A673 (cell line): ENCODE results near the gene RASSF10. TPM values are rescaled to one million over a fixed set of nuclear protein-coding genes. Genes with fewer than 3 reads are reported as not detected.

Experiments used
- BruUV-seq: library from RNA; stranded (reverse); fragments of 400-500 nt; replicated peaks from 2 replicates; lab custom pipeline; 2021; lab: Mats Ljungman, UMichigan
- CTCF ChIA-PET: fragments of 300-600 bp; sonication (Branson Sonifier 250); formaldehyde crosslinking; loops from one replicate; lab custom pipeline; 2022; ENCODE audit warnings: antibody characterized with exemption; lab: Charles Lee
- POLR2A ChIA-PET: fragments of 300-600 bp; sonication (Branson Sonifier 250); formaldehyde crosslinking; loops from one replicate; lab custom pipeline; 2022; ENCODE audit warnings: antibody characterized with exemption; ENCODE audit not compliant: low non-redundant PET; lab: Charles Lee
- DNase-seq: peaks from one replicate; pipeline ENCODE4 v3.0.0-alpha.2; 2015; ENCODE audit warnings: low spot score
- H3K27ac ChIP-seq: fragments of 200-600 bp; sonication (generic); 2 replicates; pipeline ENCODE4 v1.5.1; 2016; ENCODE audit warnings: mixed run types, low read depth, mild to moderate bottlenecking, mixed read lengths, antibody characterized with exemption, low read length; ENCODE audit not compliant: poor library complexity, severe bottlenecking
- H3K27me3 ChIP-seq: fragments of 200-600 bp; sonication (generic); replicated peaks from 2 replicates; pipeline ENCODE4 v1.6.1; 2017; ENCODE audit warnings: mixed run types, low read depth, mild to moderate bottlenecking, mixed read lengths, antibody characterized with exemption, low read length; ENCODE audit not compliant: insufficient read depth, poor library complexity
- H3K36me3 ChIP-seq: fragments of 200-600 bp; sonication (generic); 2 replicates; pipeline ENCODE4 v1.6.1; 2016; ENCODE audit warnings: mixed run types, mild to moderate bottlenecking, mixed read lengths, antibody characterized with exemption, low read length; ENCODE audit not compliant: insufficient read depth, poor library complexity, severe bottlenecking
- H3K4me1 ChIP-seq: fragments of 200-600 bp; sonication (generic); 2 replicates; pipeline ENCODE4 v1.6.1; 2017; ENCODE audit warnings: mixed run types, mild to moderate bottlenecking, mixed read lengths, antibody characterized with exemption, low read length; ENCODE audit not compliant: insufficient read depth, poor library complexity, severe bottlenecking
- H3K4me3 ChIP-seq: fragments of 200-600 bp; sonication (generic); 2 replicates; pipeline ENCODE4 v1.5.1; 2016; ENCODE audit warnings: low read depth, mixed run types, mild to moderate bottlenecking, mixed read lengths, low read length; ENCODE audit not compliant: poor library complexity, severe bottlenecking
- H3K9me3 ChIP-seq: fragments of 200-600 bp; sonication (generic); 2 replicates; pipeline ENCODE4 v1.6.1; 2016; ENCODE audit warnings: mixed run types, low read depth, mild to moderate bottlenecking, mixed read lengths, antibody characterized with exemption, low read length; ENCODE audit not compliant: poor library complexity, severe bottlenecking
- EZH2 ChIP-seq: fragments of 200-600 bp; sonication (generic); IDR thresholded peaks from 2 replicates; pipeline ENCODE4 v1.6.1; 2017; ENCODE audit warnings: borderline replicate concordance, low read depth, mild to moderate bottlenecking, mixed read lengths, antibody characterized with exemption, low read length; ENCODE audit not compliant: poor library complexity, severe bottlenecking
- intact Hi-C: fragments of 100-400 bp; cut with micrococcal nuclease; formaldehyde crosslinking; loops from one replicate; pipeline ENCODE4 v1.10.0; 2022; ENCODE audit not compliant: unreplicated experiment
- total RNA-seq: library from RNA; stranded (reverse); gene quantifications from 2 replicates; pipeline ENCODE4 v1.2.3, GENCODE V29; 2021
- TF ChIP-seq, protein P1 (sequence below): fragments of 300-800, 200-600 bp; sonication (generic); conservative IDR thresholded peaks from 2 replicates; pipeline ENCODE4 v1.5.1; 2017; ENCODE audit warnings: low read depth, mild to moderate bottlenecking, antibody characterized with exemption, low read length, moderate library complexity, mixed read lengths

RASSF10 gene
- total RNA-seq, 1 experiment from 2014 or later = 0.15 TPM

DNA sequence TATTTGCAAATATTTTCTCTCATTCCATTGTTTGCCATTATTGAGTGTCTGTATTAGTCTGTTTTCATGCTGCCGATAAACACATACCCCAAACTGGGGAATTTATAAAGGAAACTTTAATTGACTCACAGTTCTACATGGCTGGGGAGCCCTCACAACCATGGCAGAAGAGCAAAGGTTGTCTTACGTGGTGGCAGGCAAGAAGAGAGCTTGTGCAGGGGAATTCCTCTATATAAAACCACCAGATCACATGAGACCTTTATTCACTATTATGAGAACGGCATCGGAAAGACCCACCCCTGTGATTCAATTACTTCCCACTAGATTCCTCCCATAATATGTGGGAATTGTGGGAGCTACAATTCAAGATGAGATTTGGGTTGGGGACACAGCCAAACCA is 10.2 kb downstream of the RASSF10 start:
- no peak for DNase-seq
- Histone ChIP-seq H3K27ac (no peak overlapping the region), H3K4me1 (no peaks in the 10 kb centered on the region), H3K36me3 (no peaks in the 10 kb centered on the region), H3K27me3 (peaks cover 81% of the 10 kb centered on the region), H3K4me3 (no peak overlapping the region), H3K9me3 (no peaks in the 10 kb centered on the region)
- ChIA-PET POLR2A (no interaction called here), CTCF (no interaction called here)
- TF ChIP-seq, protein P1, sequence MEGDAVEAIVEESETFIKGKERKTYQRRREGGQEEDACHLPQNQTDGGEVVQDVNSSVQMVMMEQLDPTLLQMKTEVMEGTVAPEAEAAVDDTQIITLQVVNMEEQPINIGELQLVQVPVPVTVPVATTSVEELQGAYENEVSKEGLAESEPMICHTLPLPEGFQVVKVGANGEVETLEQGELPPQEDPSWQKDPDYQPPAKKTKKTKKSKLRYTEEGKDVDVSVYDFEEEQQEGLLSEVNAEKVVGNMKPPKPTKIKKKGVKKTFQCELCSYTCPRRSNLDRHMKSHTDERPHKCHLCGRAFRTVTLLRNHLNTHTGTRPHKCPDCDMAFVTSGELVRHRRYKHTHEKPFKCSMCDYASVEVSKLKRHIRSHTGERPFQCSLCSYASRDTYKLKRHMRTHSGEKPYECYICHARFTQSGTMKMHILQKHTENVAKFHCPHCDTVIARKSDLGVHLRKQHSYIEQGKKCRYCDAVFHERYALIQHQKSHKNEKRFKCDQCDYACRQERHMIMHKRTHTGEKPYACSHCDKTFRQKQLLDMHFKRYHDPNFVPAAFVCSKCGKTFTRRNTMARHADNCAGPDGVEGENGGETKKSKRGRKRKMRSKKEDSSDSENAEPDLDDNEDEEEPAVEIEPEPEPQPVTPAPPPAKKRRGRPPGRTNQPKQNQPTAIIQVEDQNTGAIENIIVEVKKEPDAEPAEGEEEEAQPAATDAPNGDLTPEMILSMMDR = no peak
- TF ChIP-seq EZH2 = no peak
- no TSS peak for BruUV-seq
- intact Hi-C loops = no loop called here

DNA sequence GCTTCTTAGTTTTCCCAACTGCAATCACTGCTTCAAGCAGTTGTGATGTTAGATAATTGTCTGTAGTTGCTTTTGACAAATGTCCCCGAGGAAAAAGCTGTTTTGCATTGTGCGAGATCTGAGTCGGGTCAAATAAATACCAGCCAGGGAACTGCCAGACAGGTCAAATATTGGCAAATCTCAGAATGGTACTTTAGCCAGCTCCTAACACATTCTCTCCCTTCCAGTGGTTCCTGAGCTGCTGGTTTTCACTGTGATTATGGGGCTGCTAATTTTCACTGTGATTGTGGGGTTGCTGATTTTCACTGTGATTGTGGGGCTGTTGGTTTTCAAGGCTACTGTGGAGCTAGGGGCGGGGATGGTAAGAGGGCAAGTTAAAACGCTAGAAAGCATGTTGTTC is 14.3 kb downstream of the RASSF10 start:
- no TSS peak for BruUV-seq
- no peaks in the 10 kb centered on the region for H3K4me1 ChIP-seq
- CTCF ChIA-PET = no interaction called here
- no peaks in the 10 kb centered on the region for H3K9me3 ChIP-seq
- no peaks in the 10 kb centered on the region for H3K36me3 ChIP-seq
- intact Hi-C loops = no loop called here
- POLR2A ChIA-PET = no interaction called here
- DNase-seq = no peak
- H3K27ac ChIP-seq = no peak overlapping the region
- no peak for TF ChIP-seq EZH2
- TF ChIP-seq, protein P1 = no peak
- peaks cover 77% of the 10 kb centered on the region for H3K27me3 ChIP-seq
- H3K4me3 ChIP-seq = no peak overlapping the region

DNA sequence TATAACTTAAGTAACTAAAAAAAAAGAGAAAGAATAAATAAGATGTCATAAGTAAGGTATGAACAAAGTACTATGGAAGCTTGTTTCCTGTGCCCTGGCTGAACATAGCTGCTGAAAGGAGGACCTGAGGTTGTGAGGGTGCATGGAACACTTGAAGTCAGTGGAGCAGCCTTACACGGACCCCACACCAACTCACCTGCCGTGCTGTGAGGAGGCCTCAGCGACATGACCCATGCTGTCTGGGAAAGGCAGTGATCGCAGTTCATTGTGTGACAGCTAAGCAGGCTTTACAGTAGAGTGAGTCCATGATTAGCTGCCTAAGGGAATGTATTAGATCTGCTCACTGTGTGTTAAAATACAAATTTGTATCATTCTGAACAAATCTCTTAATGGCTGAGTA is 17.6 kb downstream of the RASSF10 start:
- Histone ChIP-seq H3K27me3 (peaks cover 50% of the 10 kb centered on the region), H3K9me3 (no peaks in the 10 kb centered on the region), H3K4me1 (no peaks in the 10 kb centered on the region), H3K27ac (no peak overlapping the region), H3K36me3 (no peaks in the 10 kb centered on the region), H3K4me3 (no peak overlapping the region)
- intact Hi-C loops = no loop called here
- DNase-seq = no peak
- ChIA-PET POLR2A (no interaction called here), CTCF (no interaction called here)
- TF ChIP-seq EZH2 = no peak
- TF ChIP-seq, protein P1 = no peak
- BruUV-seq = no TSS peak
